CD4-positive, alpha-beta T cell treated with Interleukin-2 at 100 ng/mL for 4 hours (primary cell): ENCODE measurements around the gene IZUMO2.

Experiments used
- DNase-seq: peaks from one replicate; pipeline ENCODE4 v3.0.0-alpha.2; 2020; ENCODE audit warnings: low spot score

IZUMO2 gene

GRCh38 chr19:50162988-50163387 is at the start of gene IZUMO2:
IZUMO2 (minus strand) TSS chr19:50163281; CDS start chr19:50163194, 87 bp downstream.
- no peak for DNase-seq

- DNase-seq: no peak
Observed at GRCh38 chr19:50210425-50210824, 47.3 kb upstream of the IZUMO2 start.

GRCh38 chr19:50209131-50209530 is 46.0 kb upstream of the IZUMO2 start:
- no peak for DNase-seq

DNA sequence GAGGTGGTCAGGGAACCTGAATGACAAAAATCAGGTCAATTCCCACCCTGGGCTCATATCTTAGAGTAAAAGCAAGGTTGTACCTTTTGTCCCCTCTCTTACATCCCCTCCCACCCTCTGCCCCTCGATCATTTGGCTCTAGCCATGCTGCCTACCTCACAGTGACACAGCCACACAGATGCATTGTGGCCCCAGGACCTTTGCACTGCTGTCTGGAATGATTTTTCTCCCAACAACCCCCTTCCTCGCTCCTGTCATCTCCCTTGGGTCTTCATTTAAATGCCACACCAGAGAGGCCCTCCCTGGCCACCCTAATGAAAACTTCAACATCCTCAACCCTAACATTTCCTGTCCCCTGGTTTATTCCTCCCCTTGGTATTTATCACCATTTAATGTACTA is 44.6 kb upstream of the IZUMO2 start:
- no peak for DNase-seq

DNA sequence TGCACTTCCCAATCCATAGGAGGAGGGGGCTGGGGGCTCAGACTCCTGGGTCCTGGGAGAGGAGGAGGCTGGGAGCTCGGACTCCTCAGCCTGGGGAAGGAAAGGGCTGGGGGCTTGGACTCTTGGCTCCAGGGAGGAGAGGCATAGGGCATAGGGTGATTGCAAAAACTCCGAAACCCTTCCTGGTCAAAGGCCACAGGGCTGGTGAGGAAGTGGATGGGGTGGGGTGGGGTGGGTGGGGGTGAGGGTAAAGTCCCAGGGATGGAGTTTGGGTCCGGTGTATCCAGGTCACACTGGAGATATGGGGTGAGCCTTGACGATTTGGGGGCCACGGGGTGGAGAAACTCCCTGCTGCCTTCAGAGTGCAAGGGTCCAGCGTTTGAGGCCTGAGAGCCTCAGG is 43.1 kb upstream of the IZUMO2 start:
- no peak for DNase-seq

- DNase-seq: no peak
Observed at GRCh38 chr19:50205681-50206138, 42.6 kb upstream of the IZUMO2 start.

GRCh38 chr19:50204811-50205675 is 42.0 kb upstream of the IZUMO2 start:
- DNase-seq: no peak

- DNase-seq: no peak
Observed at GRCh38 chr19:50204081-50204428, 41.0 kb upstream of the IZUMO2 start.

DNA sequence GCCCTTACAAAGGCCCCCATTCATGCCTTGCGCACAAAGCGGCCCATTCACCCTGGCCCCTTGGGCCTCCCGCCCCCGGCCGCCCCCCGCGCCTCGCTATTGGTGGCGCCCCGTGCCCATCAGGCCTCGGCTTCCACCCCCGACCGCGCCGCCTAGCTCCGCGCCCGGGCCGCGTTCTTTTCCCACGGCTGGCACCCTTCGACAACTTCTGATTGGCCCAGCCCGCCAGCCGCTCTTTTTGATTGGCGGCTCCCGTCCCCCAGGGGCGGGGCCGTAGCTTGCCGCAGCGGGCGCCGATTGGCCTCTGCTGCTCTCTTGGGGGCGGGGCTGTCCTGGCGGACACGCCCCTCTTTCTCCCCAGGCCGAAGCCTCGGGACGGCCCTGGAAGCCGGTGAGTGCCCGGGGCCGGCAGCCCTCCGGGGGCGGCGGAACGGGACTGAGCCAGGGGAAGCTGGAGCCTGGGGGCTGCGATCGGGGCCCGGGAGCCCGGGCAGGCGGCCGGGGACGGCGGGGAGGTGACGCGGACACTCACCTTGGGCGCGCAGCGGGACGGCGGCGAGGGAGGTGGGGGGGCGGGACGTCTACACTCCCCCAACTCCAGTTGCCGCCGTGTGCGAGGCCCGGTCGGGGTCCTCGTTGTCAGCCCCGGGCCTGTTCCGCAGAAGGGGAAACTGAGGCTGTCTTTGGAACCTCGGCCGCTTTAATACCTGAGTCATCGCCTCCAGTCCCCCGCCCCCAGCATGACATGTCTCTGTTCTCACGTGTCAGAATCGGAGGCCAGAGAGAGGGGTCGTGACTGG is 40.4 kb upstream of the IZUMO2 start, which contains the start of gene MYH14:
Gene MYH14, plus strand, starts transcription at position 342 of the 800 bp plus-strand sequence. CDS start 6,744 bp downstream, outside the sequence.
- no peak for DNase-seq

DNA sequence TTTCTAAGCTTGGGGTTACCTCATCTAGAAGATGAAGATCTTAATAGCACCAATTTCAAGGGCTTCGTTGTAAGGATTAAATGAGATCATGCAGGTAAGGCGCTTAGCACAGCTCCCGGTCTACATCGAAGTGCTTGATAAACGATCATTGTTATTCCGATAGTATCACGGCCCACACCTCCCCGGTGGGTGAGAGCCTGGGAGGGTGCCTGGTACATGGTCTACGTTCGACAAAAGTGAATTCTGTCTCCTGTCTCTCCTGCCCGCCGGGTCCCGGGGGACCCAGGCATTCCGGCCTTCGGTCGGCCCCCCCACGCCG is 39.8 kb upstream of the IZUMO2 start:
- DNase-seq: no peak

DNA sequence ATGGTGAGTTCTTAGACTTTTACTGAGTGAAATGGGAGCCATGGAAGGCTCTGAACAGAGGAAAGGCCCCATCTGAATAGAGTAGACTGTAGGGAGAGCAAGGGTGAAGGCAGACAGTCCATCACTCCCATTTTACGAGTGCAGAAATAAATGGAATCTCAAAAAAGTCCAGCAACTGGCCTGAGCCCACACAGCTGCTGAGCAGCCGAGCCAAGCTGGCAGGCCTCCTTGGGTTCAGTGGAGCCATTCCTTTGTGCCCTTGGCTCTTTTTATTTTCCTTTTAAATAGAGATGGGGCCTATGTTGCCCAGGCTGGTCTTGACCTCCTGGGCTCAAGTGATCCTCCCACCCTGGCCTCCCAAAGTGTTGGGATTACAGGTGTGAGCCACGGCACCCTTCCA is 39.3 kb upstream of the IZUMO2 start:
- no peak for DNase-seq

GRCh38 chr19:50199259-50199555 is 36.1 kb upstream of the IZUMO2 start:
- DNase-seq: no peak

GRCh38 chr19:50198431-50199258 is 35.6 kb upstream of the IZUMO2 start:
- DNase-seq: no peak

DNA sequence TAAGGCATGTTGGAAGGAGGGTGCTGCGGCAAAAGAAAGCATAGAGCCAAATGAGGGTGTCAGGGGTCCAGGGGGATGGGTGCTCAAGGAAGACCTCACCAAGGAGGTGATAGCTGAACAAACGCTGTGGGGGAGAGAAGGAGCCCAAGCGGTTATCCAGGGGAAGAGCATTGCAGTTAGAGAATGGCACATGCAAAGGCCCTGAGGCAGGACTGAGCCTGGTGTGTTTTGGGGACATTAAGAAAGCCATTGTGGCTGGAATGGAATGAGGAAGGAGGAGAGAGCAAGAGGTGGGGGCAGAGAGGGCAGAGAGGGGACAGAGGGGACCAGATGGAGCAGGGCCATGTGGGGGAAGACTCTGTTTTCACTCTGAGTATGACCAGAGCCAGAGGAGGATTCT is 34.3 kb upstream of the IZUMO2 start:
- DNase-seq: no peak

GRCh38 chr19:50196322-50196932 is 33.3 kb upstream of the IZUMO2 start:
- DNase-seq: no peak

GRCh38 chr19:50195224-50195623 is 32.1 kb upstream of the IZUMO2 start:
- no peak for DNase-seq

GRCh38 chr19:50192463-50193211 is 29.6 kb upstream of the IZUMO2 start:
- no peak for DNase-seq

- no peak for DNase-seq
Observed at GRCh38 chr19:50191216-50191615, 28.1 kb upstream of the IZUMO2 start.

DNA sequence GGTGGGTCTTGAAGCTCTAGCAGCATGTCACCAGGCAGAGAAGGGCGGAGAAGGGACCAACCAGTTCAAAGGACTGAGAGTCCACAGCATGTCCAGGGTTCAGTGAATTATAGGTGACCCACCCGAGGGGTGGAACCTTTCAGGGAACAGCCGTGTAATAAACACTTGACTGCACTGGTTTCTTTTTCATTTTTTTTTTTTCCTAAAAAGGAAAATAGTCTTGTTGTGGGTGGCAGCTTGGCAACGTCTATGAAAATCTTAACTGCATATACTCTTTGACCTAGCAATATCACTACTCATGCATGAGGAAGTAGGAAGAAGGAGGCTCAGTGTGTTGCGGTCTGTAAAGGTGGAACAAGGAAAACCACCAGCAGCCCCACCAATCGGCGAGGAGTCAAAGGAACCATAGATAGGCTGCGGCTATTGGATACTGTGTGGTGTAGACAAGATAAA is 27.4 kb upstream of the IZUMO2 start:
- DNase-seq: no peak

DNA sequence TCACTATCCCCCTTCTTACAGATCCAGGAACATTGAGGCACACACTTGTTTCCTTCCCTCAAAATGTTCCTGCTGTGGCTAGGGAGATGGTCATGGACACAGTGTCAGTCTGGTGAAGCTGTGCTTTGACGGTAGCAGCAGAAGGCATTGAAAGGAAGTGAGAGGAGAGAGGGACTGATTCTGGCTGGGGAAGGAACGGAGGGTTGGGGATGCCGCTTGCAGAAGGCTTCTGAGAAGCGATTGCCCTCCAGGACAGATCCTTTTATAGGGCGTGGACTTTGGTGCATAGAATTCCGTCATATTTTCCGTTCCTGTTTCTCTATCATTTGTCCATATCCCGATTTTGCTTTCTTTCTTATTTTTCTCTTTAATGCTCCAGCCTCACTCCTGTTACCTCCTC is 26.2 kb upstream of the IZUMO2 start:
- DNase-seq: no peak

- no peak for DNase-seq
Observed at GRCh38 chr19:50187937-50188336, 24.9 kb upstream of the IZUMO2 start.
